GM18505 (cell line): ENCODE data around the gene LRMDA.

Experiments
- ATAC-seq: cut with Tn5 transposase; IDR thresholded peaks from one replicate; pipeline ENCODE4 v1.9.1; 2021; ENCODE audit not compliant: unreplicated experiment
- POLR2A ChIP-seq: IDR thresholded peaks from 4 replicates; pipeline ENCODE4 v1.6.1; 2011; ENCODE audit warnings: borderline replicate concordance; ENCODE audit not compliant: insufficient read depth, insufficient read length; ENCODE audit errors: extremely low read depth

LRMDA gene

DNA sequence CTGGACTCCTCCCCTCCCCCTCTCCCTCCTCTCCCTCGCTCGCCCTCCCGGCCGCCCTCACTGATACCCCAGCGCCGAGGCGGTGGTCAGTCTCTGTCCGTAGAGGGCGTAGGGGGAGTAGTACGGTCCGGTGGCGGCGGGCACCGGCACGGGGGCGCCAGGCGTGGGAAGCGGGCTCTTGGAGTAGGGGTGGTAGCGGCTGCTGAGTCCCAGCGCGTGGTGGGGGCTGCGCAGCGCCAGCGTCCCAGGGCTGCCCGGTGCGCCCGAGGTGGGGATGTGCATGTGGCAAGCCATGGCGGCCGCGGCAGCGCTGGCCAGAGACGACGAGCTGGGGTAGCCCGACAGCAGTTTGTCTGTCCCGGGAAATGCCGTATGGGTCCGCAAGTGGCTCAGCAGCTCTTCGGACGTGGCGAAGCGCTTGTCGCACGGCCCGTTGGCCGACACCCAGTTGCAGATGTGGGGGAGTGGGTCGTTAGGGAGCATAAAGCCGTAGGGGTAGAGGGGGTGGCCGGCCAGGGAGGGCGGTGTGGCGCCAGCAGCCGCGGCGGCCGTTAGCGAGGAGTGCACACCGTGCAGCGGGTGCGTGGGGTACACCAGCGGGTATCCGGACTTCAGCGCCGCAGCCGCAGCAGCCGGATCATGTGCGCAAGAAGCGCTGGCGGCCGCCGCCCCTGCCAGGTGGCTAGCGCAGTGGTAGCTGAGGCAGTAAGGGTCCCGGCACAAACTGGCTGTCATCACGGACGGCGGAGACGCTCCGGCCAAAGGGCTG, 32.5 kb upstream of the LRMDA start:
- no peak for TF ChIP-seq POLR2A
- no peak for ATAC-seq

DNA sequence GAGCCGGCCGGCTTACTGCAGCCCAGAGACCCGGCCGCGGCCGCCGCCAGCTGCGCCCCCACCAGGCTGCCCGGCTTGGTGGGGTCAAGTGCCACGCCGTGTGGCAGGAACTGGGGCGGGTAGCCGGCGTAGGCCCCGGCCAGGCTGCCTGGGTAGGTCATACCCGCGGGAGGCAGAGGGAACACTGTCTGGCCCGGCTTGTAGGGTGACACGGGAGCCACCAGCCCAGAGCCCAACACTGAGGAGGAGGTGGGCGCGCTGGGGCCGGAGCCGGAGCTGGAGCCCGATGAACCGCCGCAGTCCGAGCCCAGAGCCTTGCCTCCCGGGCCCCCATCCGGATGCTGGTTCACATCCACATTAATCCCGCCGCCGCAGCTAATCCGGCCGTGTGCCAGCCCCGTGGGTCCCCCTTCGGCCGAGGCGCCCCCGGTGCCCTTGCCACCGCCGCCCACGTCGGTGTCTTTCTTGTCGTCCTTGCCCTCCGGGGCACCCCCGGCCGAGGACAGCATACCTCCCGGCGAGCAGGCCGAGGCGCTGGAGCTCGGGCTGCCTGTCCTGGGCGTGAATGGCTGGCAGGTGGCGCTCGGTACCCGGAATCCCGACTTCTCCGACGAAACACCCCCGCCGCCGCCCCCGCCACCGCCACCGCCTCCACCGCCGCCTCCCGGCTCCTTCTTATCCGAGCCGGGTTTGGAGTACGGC, 31.8 kb upstream of the LRMDA start:
- no peak for ATAC-seq
- no peak for TF ChIP-seq POLR2A

DNA sequence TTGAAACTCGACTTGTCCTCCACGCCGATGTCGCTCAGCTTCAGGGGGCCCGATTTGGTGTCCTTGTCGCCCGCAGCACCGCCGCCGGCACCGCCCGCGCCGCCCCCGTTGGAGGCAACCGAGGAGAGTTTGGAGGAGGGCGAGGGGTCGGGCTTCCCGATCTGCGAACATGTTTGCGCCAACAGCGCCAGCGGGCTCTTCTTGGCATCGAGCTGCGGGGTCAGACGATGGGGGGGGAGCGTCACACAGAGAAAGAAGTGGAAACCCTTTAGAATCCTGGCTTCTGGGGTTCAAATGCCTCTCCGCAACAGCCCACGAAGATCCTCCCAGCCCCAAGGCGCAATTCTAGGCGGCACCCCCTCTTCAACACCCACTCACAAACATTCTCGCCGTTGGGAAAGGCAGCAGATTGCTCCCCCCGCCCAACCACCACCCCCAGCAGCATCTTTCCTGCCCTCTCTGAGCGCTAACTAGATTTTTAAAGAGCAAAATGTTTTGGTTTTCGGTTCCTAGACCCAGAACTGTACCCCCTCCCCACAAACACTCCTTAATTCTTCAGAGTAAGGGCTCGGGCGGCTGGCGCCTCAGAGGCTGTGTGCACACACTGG, 31.2 kb upstream of the LRMDA start:
- TF ChIP-seq POLR2A = no peak
- no peak for ATAC-seq

DNA sequence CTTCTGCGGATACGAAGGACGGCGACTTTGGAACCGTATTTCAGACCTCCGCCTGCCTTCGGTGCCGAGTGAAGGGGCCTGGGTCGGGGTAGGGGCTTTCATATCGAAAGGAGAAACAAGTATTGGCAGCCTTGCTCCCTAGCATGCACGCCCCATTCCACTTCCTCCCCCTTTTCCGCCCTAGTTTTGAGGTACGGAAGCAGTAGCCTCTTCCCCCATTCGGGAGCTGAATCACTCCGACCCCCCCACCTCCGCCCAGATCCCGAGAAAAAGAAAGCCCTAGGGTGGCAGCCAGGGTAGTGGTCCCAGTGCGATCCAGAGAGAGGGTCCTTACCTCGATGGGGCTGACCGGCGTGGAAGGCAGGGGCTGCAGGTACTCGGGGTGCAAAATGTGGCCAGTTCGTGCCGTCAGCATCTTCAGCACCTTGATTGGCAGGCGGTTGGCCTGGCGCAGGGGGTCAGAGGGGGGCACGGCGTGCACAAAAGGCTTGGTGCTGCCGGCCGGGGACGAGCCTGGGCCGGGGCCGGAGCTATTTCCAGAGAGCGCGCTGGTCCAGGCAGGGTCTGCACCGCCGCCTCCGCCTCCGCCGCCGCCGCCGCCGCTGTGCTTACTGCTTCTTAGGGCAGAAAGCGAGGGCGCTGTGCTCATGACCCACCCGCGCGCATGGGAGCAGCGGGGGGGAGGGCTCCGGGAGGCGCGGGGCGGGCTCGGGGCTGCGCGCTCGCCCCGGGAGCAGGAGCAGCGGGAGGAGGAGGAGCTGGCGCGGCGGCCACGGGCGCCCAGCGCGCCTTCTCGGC, 30.5 kb upstream of the LRMDA start:
- no peak for TF ChIP-seq POLR2A
- peak; percentile 11 for ATAC-seq

DNA sequence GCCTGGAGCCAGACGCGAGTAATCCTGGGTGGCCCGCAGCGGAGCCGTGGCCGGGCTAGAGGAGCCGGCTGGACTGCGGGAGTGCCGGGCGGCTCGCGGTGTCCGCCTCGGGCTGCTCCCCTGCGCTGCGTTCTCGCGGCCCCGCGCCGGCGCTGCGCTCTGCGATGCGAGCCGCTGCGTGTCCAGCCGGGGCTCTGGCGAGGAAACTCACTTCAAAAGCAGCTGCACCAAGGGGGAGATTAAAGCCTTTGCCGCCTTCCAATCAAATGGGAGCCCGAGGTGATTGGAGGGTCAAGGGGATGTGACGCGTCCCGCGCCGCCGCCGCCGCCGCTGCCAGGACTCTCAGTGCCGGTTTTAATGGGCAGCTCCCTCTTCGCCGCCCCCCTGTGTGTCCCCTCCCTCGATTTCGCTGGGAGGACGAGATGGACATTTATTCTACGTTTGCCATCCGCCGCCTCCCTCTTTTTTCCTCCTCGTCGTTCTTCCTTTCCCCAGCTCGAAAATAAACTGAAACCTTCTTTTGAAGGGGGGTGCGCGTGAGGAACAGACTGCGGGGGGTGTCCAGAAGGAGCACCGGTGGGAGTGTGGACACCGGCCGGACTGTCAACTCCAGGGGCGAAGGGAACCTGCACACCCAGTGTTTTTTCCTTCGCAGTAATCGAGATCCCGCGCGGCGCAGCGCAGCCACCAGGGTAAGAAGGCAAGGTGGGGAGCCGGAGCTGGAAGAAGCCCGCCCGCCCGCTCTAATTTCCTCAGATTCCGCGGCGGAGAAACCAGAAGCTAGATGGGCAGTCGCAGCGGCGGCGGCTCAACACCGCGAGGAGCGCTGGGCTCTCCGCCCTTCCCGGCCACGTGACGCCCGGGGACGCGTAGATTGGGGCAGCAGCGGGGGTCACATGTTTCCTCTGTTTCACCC, 29.6 kb upstream of the LRMDA start, which contains the start of gene ZNF503:
Gene ZNF503, minus strand, starts transcription at position 196 of the 917 bp plus-strand sequence. CDS start 345 bp downstream, outside the sequence.
- TF ChIP-seq POLR2A = peak; percentile 32
- peak; percentile 53 for ATAC-seq

GRCh38 chr10:75402486-75403143, 28.8 kb upstream of the LRMDA start:
- TF ChIP-seq POLR2A = no peak
- ATAC-seq = no peak

DNA sequence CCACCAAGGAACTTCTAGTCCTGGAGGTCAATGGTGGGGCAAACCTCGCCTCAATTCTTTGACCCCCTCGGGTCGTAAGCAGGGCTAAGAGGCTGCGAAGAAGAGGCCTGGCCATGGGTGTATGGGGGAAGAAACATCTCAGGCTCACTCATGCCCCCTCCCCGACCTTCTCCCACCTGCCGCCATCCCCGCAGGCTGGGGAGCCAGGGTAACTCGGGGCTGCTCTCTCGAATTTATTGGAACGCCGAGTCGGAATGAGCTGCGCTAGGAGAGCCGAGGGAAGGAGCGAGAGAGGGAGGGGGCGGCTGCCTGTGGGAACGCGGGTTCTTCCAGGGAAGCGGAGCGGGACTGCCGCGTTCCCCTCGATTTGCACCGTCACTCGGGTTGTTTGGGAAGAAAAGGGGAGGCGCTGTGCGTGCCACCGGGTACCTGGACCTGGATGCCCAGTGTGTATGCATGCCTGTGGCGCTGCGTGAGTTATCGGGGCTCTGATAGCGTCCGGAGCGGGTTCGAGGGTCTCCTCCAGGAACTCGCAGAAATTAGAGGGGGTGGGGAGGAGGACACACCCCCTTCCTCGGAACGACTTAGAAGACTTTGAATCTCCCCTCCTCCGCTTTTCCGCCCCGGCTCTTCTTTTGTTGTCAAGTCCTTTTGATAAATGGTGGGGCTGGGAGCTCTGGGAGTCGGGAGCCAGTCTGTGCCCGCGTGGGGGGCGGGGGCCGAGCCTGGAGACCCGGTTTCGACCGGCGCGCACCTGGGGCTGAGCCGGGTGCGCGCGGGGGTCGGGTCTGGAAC, 28.1 kb upstream of the LRMDA start:
- ATAC-seq = no peak
- TF ChIP-seq POLR2A = no peak

- no peak for ATAC-seq
- no peak for TF ChIP-seq POLR2A
Measured at GRCh38 chr10:75403939-75404814, 27.2 kb upstream of the LRMDA start.

DNA sequence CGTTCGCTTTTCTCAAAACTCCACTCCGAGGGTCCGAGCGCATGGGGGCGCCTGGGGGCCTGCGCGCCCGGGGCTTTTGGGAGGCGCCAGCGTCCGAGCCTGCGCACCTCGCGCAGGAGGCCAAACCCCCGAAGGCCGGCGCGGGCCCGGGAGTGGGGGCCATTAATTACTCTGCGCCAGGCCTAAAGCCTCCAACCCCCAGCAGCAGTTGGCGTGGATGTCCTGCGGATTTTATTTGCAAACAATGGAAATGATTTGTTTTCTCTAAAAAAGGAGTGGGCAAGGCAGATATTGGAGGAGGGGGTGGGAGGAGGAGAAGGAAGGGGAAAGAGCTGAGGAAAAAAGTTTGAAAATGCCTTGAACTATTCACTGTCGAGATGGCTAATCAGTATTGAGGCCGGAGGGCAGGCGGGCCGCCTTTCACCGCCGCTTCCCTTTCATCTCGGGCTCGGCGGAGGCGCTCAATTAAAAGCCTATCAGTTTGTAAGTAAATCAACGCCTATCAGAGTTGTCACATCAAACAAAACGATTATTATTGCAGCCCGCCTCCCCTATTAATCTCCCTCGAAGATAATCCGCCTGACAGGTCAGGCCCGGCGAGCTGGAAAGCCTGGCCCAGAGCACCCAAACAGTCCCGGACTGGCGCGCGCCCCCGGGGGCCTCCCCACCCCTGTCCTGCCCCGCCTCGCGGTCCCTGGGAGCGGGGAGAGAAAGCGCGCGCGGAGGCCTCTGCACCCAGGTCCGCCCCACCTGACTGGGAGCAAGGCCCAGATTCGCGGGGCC, 26.4 kb upstream of the LRMDA start:
- TF ChIP-seq POLR2A = no peak
- ATAC-seq = no peak

- ATAC-seq = no peak
- no peak for TF ChIP-seq POLR2A
Measured at GRCh38 chr10:75405598-75406461, 25.6 kb upstream of the LRMDA start.
